Measurements from ENCODE around the gene NUDC.
"Not testable (repeated sequence)": the region's sequence is repeated elsewhere in the genome, so short reads cannot be mapped to it uniquely, and the experiment has no call there.

Gene NUDC

GRCh38 chr1:26956321-26956720, 34.8 kb downstream of the NUDC start:
- no peak for DNase-seq

DNA sequence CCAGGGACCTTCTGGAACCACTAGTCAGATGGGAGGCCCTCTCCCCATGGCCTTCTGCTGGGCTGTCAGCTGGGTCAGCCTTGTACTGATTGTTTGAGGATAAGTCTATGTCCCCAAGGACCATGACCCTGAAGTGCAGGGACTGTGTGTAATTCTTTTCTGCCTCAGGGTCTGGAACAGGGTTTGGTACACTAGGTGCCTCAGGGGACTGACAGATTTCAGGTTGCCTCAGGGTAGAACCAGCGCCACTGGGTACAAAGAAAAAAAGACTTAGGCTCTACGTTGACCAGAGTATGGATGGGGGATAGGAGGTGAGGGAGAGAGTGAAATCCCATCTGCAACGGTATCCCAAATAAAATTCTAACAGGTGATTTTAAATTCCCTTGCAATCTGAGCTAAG, 35.8 kb downstream of the NUDC start:
- DNase-seq: no peak

DNA sequence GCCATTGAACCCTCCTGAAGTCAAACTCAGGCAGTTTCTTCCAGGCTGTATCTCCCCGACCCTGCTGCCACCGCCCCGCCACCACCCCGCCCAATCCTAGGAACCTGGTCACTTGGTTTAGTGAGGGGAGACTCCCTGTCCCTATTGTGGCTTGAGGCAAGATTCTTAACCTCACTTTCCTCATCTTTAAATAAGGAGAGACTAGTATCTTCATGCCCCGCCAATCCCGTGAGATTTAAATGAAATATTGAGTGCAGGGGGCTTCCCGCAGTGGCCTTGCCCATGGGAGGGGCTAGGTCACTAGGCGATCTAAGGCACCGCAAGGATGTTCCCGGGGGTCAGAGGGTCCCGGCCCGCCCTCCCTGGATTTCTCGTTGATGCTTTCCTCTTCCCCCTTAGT, 37.7 kb downstream of the NUDC start:
- no peak for DNase-seq

GRCh38 chr1:26959722-26960624, 38.4 kb downstream of the NUDC start, which contains the start of gene KDF1:
Gene KDF1 (minus strand): TSS chr1:26960468. CDS start chr1:26952380, 8,088 bp downstream.
- peak; percentile 91 for DNase-seq

GRCh38 chr1:26960625-26960966, 39.1 kb downstream of the NUDC start:
- no peak for DNase-seq

DNA sequence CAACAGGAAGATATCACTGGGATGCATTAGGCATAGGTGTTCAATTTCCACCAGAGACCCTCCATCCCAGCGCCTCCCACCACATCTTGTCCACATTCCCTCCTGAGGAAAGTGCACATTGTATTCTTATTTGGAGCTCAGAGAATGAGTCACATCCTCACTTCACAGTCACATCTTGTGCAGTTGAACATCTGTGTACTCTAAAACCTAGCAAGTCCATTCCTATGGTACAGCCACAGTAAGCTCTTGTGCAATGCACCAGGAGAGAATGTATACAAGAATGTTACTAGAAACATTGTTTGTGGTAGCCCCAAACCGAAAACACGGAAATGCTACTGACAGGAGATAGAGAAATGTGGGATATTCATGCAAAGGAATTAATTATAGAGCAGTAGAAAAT, 40.3 kb downstream of the NUDC start:
- DNase-seq: no peak

- no peak for DNase-seq
These were observed 43.7 kb downstream of the NUDC start for GRCh38 chr1:26965213-26965612.

- no peak for DNase-seq
These were observed 44.1 kb downstream of the NUDC start for GRCh38 chr1:26965628-26966027.

DNA sequence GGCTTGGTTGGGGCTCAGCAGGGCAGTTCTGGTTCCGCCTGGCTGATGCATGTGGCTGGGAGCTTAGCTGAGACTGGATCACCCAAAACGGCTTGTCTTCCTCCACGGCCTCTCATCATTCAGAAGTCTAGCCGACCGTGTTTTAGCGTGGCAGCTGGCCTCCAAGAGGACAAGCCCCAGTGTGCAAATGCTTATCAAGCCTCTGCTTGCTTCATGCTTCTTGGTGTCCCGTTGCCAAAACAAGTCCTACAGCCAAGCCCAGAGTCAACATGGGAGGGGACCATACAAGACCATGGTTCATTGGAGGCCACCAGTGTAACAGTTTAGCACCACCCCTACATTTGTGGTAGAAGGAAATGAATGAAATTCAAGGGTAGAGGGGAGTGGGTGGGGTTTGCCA, 49.3 kb downstream of the NUDC start:
- DNase-seq: no peak

DNA sequence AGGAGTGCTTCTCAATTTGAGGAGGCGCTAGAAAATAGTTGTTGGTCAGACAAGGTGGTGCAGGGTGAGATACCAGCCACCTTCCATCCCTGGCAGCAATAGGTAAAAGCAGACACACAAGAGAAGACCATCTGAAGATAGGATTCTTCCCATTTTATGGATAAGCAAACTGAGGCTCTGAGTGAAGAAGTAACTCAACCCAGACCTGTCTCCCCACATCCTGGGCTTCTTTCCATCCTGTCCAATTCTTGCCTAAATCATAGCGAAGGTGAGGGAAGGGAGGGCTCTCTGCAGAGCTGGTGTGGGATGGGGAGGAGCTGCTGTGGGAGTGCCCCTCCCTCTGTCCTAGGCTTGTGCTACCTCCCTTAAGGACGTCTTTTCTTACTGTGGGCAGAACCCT, 50.0 kb downstream of the NUDC start:
- DNase-seq: no peak

GRCh38 chr1:26972390-26972789, 50.8 kb downstream of the NUDC start:
- no peak for DNase-seq

GRCh38 chr1:26972821-26973220, 51.3 kb downstream of the NUDC start:
- no peak for DNase-seq

DNA sequence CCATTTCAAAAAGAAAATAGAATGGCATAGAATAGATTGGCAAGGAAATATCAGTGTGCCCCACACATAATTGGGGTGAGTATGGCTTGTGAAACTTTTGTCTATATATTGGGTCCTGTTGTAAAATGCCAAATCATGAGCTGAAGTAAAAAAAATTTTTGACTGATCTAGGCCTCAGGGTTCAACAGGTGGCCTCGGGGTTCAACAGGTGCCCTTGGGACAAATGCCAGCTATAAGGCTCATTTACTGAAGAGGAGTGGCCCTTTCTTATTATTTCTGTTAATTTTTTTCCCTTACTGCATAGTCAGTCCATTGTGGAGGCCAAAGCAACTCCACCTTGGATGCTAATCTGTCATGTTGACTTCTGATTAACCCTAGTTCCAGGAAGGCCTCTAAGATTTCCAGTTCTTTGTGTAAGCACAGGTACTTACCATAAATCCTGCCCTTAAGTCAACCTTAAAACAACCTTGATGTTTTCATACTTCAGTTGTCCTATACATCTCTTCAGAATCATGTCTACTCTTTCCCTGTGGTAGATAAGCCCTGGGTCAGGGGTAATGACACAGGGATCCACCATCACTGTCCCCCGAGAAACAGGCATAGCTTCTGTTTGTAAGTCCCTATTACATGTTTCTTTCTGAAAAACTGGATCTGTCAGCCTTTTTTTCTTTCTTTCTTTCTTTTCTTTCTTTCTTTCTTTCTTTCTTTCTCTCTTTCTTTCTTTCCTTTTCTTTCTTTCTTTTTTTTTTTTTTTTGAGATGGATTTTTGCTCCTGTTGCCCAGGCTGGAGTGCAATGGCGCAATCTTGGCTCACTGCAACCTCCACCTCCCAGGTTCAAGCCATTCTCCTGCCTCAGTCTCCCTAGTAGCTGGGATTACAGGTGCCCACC, 55.3 kb downstream of the NUDC start:
- DNase-seq: no peak

DNA sequence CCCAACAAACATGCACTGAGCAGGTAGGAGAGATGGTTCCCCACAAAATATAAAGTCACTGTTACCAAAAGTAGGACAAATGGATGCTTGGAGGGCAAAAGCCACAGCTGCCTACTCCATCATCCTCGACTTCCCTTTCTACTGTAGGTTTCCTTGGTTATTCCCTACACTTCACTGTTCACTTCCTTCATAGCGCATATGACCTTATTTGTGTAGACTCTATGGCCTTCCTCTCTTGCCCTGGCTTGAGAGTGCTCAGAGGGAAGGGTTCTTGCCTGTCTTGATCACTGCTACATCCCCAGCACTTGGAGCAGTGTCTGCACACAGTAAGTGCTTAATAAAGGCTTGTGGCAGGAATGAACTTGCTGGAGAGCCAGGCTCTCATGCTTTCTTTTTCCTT, 57.4 kb downstream of the NUDC start:
- no peak for DNase-seq

GRCh38 chr1:26981146-26981846, 59.8 kb downstream of the NUDC start:
- DNase-seq: no peak

DNA sequence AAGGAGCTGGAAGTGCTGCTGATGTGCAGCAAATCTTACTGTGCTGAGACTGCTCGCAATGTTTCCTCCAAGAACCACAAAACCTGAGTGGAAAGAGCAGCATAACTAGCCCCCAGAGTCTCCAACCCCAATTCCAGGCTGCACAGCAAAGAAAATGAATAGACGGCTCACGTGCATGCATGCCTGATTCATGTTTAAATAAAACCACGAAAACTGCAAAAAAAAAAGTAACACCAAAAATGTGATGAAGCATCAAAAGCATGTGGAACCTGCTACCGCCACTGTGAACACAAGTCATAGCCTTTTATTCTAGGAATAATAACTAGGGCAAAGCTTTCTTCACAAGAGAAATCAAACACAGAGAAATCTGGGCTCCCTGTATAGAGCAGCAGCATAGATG, 62.3 kb downstream of the NUDC start:
- no peak for DNase-seq

DNA sequence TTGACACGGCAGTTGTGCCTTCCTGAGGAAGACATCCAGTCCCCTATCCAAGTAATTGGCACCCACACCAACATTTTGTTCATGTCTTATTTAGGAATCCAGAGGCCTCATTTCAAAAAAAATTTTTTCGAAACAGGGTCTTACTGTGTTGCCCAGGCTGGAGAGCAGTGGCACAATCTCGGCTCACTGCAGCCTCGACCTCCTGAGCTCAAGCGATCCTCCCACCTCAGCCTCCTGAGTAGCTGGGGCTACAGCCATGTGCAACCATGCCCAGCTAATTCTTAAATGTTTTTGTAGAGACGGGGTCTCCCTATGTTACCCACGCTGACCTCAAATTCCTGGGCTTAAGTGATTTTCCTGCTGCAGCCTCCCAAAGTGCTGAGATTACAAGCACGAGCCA, 62.7 kb downstream of the NUDC start:
- DNase-seq: no peak

DNA sequence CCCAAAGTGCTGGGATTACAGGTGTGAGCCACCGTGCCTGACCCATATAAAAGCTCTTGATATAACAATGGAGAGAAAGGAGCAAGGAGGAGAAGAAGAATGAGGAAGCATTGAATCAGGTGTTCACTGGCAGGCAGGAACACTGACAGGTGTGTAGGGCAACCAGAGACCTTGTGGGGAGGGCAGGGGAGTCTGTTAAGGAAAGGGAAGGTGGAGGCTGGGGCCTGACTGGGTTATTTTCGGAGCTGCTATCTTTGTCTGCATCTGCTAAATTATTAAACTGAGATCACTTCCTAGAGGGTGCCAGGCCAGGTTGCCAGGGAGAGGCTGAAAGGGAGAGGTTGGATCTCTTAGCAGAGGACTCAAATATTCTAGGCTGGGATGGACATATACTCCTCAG, 65.1 kb downstream of the NUDC start:
- DNase-seq: no peak

DNA sequence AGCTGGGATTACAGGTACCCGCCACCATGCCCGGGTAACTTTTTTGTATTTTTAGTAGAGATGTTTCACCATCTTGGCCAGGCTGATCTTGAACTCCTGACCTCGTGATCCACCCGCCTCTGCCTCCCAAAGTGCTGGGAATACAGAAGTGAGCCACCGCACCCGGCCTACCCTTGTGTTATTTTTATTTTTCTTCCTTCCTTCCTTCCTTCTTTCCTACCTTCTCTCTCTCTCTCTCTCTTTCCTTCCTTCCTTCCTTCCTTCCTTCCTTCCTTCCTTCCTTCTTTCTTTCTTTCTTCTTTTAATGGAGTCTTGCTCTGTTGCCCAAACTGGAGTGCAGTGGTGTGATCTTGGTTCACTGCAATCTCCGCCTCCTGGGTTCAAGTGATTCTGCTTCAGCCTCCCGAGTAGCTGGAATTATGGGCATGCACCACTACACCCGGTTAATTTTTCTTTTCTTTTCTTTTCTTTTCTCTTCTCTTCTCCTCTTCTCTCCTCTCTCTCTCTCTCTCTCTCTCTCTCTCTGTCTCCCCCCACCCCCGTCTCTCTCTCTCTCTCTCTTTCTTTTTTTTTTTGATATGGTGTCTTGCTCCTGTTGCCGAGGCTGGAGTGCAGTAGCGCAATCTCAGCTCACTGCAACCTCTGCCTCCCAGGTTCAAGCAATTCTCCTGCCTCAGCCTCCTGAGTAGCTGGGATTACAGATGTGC, 68.0 kb downstream of the NUDC start:
- not testable (repeated sequence) for DNase-seq

DNA sequence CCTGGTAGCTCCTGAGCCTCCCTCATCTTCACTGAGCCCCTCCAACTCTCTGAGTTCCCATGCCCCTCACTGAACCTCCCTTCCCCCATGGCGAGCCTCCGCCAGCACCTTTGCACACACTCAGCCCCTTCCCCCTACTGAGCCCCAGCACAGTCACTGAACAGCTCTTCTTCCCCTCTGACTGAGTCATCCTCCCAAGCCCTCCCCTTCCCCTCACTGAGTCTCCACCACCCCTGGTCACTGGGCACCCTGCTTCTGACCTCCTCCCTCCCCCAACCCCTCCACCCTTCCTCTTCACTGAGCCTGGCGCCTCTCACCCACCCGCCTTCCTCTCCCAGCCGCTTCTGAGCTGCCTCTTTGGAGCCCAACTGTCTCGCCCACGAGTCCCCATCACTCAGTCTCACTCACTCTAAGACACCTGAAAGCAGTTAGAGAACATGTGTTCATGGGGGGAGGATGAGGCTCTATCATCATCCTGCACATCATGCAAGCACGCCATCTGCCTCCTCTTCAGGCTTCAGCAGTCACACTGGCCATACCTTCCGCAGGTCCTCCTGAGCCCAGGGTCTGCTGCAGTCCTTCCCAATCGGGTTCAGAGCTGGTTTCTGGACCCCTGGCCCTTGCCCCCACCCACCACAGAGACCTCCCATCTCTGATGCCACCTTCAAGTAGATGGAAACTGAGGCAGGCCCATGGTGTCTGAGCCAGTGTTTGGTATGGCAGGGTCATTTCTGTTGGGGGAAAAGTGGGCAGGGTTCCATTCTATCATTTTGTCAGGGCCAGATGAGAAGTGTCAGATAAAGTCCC, 70.0 kb downstream of the NUDC start:
- peak; percentile 44 for DNase-seq

GRCh38 chr1:26993237-26994019, 71.9 kb downstream of the NUDC start, which contains the start of gene TRNP1:
Gene TRNP1 (plus strand): TSS chr1:26993692. CDS start chr1:26993787, 95 bp downstream.
- peak; percentile 81 for DNase-seq
